ENCODE results near the gene RNF4. TPM values are rescaled to one million over a fixed set of nuclear protein-coding genes. Genes with fewer than 3 reads are reported as not detected.
A peak's percentile ranks its signal among the peaks of the same experiment; 100 is the strongest.

The RNF4 gene
- total RNA-seq, 1 donor from 2014 or later = 93.7 TPM

DNA sequence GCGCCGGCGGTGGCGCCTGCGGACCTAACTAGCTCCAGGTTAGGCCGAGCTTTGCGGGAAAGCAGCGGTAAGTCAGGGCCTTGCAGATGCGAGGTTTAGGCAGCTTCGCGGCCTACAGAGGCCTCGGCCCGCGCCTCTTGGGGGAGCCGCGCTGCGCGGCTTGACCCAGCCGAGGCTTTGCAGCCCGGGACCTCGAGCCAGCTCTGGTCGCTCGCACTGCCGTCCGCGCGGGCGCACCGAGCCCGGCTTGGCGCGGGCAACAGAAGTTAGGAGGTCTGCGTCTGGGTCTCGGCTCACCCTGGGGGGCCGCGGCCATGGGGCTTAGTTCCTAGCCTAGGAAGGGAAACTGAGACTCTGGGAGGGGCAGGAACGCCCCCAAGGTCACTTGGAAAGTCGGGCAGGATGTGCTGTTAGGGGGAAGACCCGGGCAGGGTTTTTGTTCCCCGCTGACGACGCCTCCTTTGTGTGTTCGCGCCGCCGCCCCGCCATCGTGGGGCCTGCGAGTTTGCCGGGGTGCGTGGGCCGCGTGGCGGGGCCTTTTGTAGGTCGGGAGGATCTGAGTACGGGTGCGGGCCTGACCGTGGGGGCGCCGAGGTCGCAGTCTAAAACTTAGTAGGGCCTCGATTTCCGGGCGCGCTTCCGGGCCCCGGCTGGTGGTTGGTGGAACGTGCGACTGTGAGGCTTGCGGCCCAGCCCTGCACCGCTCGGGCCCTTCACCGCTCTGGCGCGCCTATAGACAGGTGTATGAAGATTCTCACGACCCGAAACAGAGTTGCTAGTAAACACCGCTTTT lies 482 bp downstream of the RNF4 start:
- Mint-ChIP-seq H3K27me3 (ENCODE audit: insufficient read depth) (no peaks in the 10 kb centered on the region), H3K36me3 (ENCODE audit: low read depth) (peaks cover 33% of the 10 kb centered on the region), H3K27ac (peak overlapping the region; percentile 96), H3K4me3 (peak overlapping the region; percentile 95), H3K9me3 (no peaks in the 10 kb centered on the region), H3K4me1 (ENCODE audit: low read depth) (peaks cover 29% of the 10 kb centered on the region)
- DNase-seq (ENCODE audit: low spot score) = peak; percentile 69
- intact Hi-C loops (cut with micrococcal nuclease) = loop anchor here (1.0 to 5.0 kb wide), 12 partner anchors 16 to 757 kb away; partner anchors contain the start of genes CFAP99, FAM193A, GRK4 and HAUS3

DNA sequence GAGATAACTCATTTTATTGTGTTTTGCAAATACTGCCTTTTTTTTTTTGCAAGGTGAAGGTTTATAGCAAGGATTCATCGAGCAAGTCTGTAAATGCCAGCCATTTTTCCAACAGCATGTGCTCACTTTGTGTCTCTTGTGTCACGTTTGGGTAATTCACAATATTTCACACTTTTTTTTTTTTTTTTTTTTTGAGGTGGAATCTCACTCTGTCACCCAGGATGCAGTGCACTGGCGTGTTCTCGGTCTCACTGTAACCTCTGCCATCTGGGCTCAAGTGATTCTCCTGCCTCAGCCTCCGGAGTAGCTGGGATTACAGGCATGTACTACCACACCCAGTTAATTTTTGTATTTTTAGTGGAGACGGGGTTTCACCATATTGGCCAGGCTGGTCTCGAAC lies 1.9 kb downstream of the RNF4 start:
- Mint-ChIP-seq H3K27ac (peak overlapping the region; percentile 96), H3K4me3 (peak overlapping the region; percentile 95), H3K27me3 (ENCODE audit: insufficient read depth) (no peaks in the 10 kb centered on the region), H3K36me3 (ENCODE audit: low read depth) (peaks cover 37% of the 10 kb centered on the region), H3K4me1 (ENCODE audit: low read depth) (peaks cover 33% of the 10 kb centered on the region), H3K9me3 (no peaks in the 10 kb centered on the region)
- intact Hi-C loops (cut with micrococcal nuclease) = no loop called here
- DNase-seq (ENCODE audit: low spot score) = no peak

GRCh38 chr4:2472187-2472586 lies 3.3 kb downstream of the RNF4 start:
- Mint-ChIP-seq H3K36me3 (ENCODE audit: low read depth) (peaks cover 42% of the 10 kb centered on the region), H3K9me3 (no peaks in the 10 kb centered on the region), H3K27me3 (ENCODE audit: insufficient read depth) (no peaks in the 10 kb centered on the region), H3K27ac (no peak overlapping the region), H3K4me1 (ENCODE audit: low read depth) (peaks cover 42% of the 10 kb centered on the region), H3K4me3 (peak overlapping the region; percentile 7)
- intact Hi-C loops (cut with micrococcal nuclease) = no loop called here
- DNase-seq (ENCODE audit: low spot score) = no peak

DNA sequence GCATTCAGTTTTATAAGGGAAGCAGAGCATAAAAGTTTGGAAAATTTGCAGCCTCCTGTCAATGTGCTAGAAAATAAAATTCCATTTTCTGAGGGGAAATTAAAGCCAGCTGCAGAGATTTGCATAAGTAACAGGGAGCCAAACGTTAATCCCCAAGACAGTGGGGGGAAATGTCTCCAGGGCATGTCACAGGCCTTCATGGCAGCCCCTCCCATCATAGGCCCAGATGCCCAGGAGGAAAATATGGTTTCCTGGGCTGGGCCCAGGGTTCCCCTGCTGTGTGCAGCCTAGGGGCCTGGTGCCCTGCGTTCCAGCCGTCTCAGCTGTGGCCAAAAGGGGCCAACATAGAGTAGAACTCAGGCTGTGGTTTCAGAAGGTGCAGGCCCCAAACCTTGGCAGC lies 9.3 kb downstream of the RNF4 start:
- no peak for DNase-seq (ENCODE audit: low spot score)
- peak overlapping the region; percentile 36 for H3K27ac Mint-ChIP-seq
- no peaks in the 10 kb centered on the region for H3K27me3 Mint-ChIP-seq (ENCODE audit: insufficient read depth)
- peaks cover 72% of the 10 kb centered on the region for H3K4me1 Mint-ChIP-seq (ENCODE audit: low read depth)
- intact Hi-C loops (cut with micrococcal nuclease) = no loop called here
- no peak overlapping the region for H3K4me3 Mint-ChIP-seq
- peaks cover 25% of the 10 kb centered on the region for H3K36me3 Mint-ChIP-seq (ENCODE audit: low read depth)
- no peaks in the 10 kb centered on the region for H3K9me3 Mint-ChIP-seq

- H3K27ac Mint-ChIP-seq = peak overlapping the region; percentile 48
- no peaks in the 10 kb centered on the region for H3K27me3 Mint-ChIP-seq (ENCODE audit: insufficient read depth)
- peaks cover 88% of the 10 kb centered on the region for H3K4me1 Mint-ChIP-seq (ENCODE audit: low read depth)
- peaks cover 27% of the 10 kb centered on the region for H3K36me3 Mint-ChIP-seq (ENCODE audit: low read depth)
- H3K4me3 Mint-ChIP-seq = peak overlapping the region; percentile 17
- no peak for DNase-seq (ENCODE audit: low spot score)
- intact Hi-C loops (cut with micrococcal nuclease) = no loop called here
- no peaks in the 10 kb centered on the region for H3K9me3 Mint-ChIP-seq
Observed at GRCh38 chr4:2480649-2481048, 11.7 kb downstream of the RNF4 start.

- H3K4me3 Mint-ChIP-seq = peak overlapping the region; percentile 51
- peaks cover 19% of the 10 kb centered on the region for H3K36me3 Mint-ChIP-seq (ENCODE audit: low read depth)
- intact Hi-C loops (cut with micrococcal nuclease) = no loop called here
Observed at GRCh38 chr4:2482192-2482591, 13.3 kb downstream of the RNF4 start.

DNA sequence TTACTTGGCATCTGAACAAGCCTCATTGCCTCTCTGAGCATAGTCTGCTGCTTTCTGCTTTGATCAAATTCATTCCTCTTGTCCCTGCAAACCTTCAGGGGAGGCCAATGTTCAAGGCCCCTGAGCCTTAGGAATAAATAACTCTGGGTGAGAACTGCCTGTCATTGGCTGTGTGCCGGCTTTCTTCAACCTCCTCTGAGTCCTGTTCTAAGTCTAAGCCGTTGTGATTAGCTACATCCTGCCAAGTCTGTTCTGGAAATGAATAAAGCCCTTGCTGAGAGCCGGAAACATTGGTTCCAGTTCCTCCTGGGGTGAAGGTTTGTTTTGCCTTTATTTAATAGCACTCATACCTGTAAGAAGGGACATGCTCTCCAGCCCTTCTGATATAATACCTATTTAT lies 13.8 kb downstream of the RNF4 start:
- Mint-ChIP-seq H3K4me1 (ENCODE audit: low read depth) (peaks cover 90% of the 10 kb centered on the region), H3K4me3 (peak overlapping the region; percentile 51), H3K27me3 (ENCODE audit: insufficient read depth) (no peaks in the 10 kb centered on the region), H3K36me3 (ENCODE audit: low read depth) (peaks cover 16% of the 10 kb centered on the region), H3K9me3 (no peaks in the 10 kb centered on the region), H3K27ac (peak overlapping the region; percentile 89)
- DNase-seq (ENCODE audit: low spot score) = no peak
- intact Hi-C loops (cut with micrococcal nuclease) = no loop called here

More at GRCh38 chr4:2482192-2482591, 13.3 kb downstream of the RNF4 start:
- Mint-ChIP-seq H3K27me3 (ENCODE audit: insufficient read depth) (no peaks in the 10 kb centered on the region), H3K9me3 (no peaks in the 10 kb centered on the region), H3K27ac (peak overlapping the region; percentile 89), H3K4me1 (ENCODE audit: low read depth) (peaks cover 91% of the 10 kb centered on the region)
- DNase-seq (ENCODE audit: low spot score) = no peak

DNA sequence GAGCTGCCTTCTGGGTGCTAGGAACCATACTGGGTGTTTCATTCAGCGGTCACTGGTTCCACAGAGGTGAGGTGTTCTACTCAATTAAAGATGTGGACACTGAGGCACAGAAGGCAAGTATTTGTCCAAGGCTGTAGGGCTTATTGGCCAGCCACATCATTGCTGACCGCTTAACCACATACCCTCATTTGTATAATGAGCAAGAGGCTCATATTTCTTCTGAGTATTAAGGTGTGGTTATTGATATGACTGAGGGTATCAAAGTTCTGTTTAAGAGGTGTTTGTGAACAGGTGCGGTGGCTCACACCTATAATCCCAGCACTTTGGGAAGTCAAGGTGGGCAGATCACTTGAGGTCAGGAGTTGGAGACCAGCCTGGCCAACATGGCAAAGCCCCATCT lies 14.3 kb downstream of the RNF4 start:
- Mint-ChIP-seq H3K27me3 (ENCODE audit: insufficient read depth) (no peaks in the 10 kb centered on the region), H3K4me1 (ENCODE audit: low read depth) (peaks cover 89% of the 10 kb centered on the region), H3K27ac (peak overlapping the region; percentile 48), H3K4me3 (peak overlapping the region; percentile 51), H3K9me3 (no peaks in the 10 kb centered on the region), H3K36me3 (ENCODE audit: low read depth) (peaks cover 12% of the 10 kb centered on the region)
- no peak for DNase-seq (ENCODE audit: low spot score)
- intact Hi-C loops (cut with micrococcal nuclease) = no loop called here

DNA sequence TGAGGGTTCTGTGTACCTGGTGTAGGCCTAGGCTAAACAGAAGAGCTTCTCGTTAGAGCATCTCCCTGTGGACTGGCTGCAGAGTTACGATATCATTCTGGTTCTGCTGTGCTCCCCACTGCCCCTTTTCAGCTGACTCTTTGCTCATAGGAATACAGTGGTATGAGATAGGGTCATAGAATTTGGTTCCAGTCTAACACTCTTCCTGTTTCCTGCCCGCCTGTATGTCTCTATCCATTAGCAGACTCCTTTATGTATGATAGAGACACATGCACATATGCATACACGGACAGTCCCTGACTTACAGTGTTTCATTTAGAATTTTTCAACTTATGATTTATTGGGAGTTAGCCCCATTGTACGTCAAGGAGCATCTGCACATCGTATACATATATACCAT lies 15.3 kb downstream of the RNF4 start:
- intact Hi-C loops (cut with micrococcal nuclease) = no loop called here
- Mint-ChIP-seq H3K27me3 (ENCODE audit: insufficient read depth) (no peaks in the 10 kb centered on the region), H3K9me3 (no peaks in the 10 kb centered on the region), H3K4me1 (ENCODE audit: low read depth) (peaks cover 79% of the 10 kb centered on the region), H3K27ac (peak overlapping the region; percentile 62), H3K36me3 (ENCODE audit: low read depth) (peaks cover 12% of the 10 kb centered on the region), H3K4me3 (no peak overlapping the region)
- no peak for DNase-seq (ENCODE audit: low spot score)

DNA sequence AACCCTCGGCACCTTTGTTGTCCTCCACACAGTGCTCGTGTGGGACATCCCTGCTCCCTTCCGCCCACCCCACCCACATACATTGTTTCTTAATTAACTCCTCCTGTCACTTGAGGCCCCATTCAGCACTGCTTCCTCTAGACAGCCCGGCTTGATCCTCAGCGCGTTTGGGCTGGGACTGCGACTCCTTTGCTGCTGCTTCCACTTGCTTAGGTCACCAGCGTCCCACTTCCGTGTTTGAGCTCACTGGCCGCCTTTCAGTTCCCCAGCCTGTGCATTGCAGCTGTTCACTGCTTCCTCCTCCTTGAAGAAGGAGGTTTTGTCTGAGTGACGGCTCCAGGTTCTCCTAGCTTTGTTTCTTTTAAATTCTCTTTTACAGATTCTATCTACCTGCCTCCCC lies 16.1 kb downstream of the RNF4 start:
- Mint-ChIP-seq H3K27ac (peak overlapping the region; percentile 78), H3K9me3 (no peaks in the 10 kb centered on the region), H3K36me3 (ENCODE audit: low read depth) (peaks cover 15% of the 10 kb centered on the region), H3K4me1 (ENCODE audit: low read depth) (peaks cover 76% of the 10 kb centered on the region), H3K27me3 (ENCODE audit: insufficient read depth) (no peaks in the 10 kb centered on the region), H3K4me3 (peak overlapping the region; percentile 41)
- peak; percentile 59 for DNase-seq (ENCODE audit: low spot score)
- intact Hi-C loops (cut with micrococcal nuclease) = loop anchor here (1.0 kb wide), 2 partner anchors 16 to 265 kb away; partner anchors contain the start of gene RNF4

DNA sequence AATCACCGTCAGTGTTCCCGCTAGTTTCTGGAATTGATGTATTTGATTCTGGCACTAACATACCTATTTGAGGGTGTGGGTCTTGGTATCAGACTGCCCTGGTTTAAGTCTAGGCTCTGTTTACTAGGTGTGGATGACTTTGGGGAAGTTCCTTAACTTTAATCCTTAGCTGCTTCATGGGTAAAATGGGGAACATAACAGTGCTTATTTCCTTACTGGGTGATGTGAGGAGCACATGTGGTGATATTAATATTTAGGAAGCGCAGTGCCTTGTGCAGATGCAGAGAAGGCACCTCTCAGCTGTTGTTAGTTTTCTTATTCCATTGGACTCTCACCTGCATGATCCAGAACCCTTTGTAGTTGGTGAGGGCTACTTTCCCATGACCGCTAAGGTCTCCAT lies 17.1 kb downstream of the RNF4 start:
- H3K4me1 Mint-ChIP-seq (ENCODE audit: low read depth) = peaks cover 76% of the 10 kb centered on the region
- H3K9me3 Mint-ChIP-seq = no peaks in the 10 kb centered on the region
- no peak for DNase-seq (ENCODE audit: low spot score)
- H3K27me3 Mint-ChIP-seq (ENCODE audit: insufficient read depth) = no peaks in the 10 kb centered on the region
- H3K36me3 Mint-ChIP-seq (ENCODE audit: low read depth) = peaks cover 23% of the 10 kb centered on the region
- H3K27ac Mint-ChIP-seq = peak overlapping the region; percentile 12
- peak overlapping the region; percentile 12 for H3K4me3 Mint-ChIP-seq
- intact Hi-C loops (cut with micrococcal nuclease) = loop anchor here (1.0 kb wide), 2 partner anchors 17 to 266 kb away; partner anchors contain the start of gene RNF4

DNA sequence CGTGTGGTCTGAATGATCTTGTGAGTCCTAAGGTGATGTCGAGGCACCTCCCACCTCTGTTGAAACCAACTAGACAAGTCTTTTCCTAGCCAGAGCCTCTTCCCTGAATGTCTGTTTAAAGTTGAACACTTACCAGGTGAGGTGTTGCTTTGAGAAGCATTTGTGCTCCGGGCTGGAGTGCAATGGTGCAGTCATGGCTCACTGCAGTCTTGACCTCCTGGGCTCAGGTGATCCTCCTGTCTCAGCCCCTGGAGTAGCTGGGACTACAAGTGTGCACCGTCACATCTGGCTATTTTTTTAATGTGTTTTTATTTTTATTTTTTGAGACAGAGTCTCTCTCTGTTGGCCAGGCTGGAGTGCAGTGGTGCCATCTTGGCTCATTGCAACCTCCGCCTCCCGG lies 18.1 kb downstream of the RNF4 start:
- Mint-ChIP-seq H3K4me3 (no peak overlapping the region), H3K27ac (no peak overlapping the region), H3K4me1 (ENCODE audit: low read depth) (peaks cover 65% of the 10 kb centered on the region), H3K36me3 (ENCODE audit: low read depth) (peaks cover 24% of the 10 kb centered on the region), H3K9me3 (no peaks in the 10 kb centered on the region), H3K27me3 (ENCODE audit: insufficient read depth) (no peaks in the 10 kb centered on the region)
- DNase-seq (ENCODE audit: low spot score) = no peak
- intact Hi-C loops (cut with micrococcal nuclease) = no loop called here

DNA sequence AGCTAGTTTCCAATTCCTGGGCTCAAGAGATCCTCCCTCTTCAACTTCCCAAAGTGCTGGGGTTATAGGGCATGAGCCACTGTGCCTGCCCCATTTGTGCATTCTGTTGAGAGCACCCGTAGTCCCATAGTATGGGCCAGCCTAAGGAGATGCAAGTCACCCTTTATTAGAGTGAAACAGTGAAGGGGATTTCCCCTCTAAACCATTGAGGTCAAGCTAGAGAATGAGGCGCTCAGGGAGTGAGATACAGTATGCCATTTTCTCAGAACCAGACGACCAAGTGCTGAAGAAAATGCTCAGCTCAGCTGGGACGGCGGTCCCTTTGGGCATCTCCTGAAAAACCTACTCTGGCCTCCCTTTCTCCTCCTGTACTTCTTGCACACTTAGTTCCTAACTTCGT lies 18.7 kb downstream of the RNF4 start:
- Mint-ChIP-seq H3K4me1 (ENCODE audit: low read depth) (peaks cover 61% of the 10 kb centered on the region), H3K4me3 (no peak overlapping the region), H3K27me3 (ENCODE audit: insufficient read depth) (no peaks in the 10 kb centered on the region), H3K27ac (no peak overlapping the region), H3K36me3 (ENCODE audit: low read depth) (peaks cover 24% of the 10 kb centered on the region), H3K9me3 (no peaks in the 10 kb centered on the region)
- intact Hi-C loops (cut with micrococcal nuclease) = no loop called here
- DNase-seq (ENCODE audit: low spot score) = no peak

Data from activated T-helper 1 cell treated with anti-CD3 and anti-CD28 coated beads, Interleukin-12 subunit alpha, Interleukin-12 subunit beta, Interleukin-2, Interleukin-4 antibody, amounts not matched to agents 30 ng/mL and 10 ng/mL and 1 ng/mL, durations not matched to agents 14 hours and 24 hours and 36 hours (primary cell).